Neural progenitor cell (in vitro differentiated cells): ENCODE results near the gene ADAMTS3.

ENCODE experiments used
- EZH2phosphoT487 ChIP-seq: fragments of 200-600 bp; sonication (generic); IDR thresholded peaks from 2 replicates; pipeline ENCODE4 v1.6.1; 2017; ENCODE audit warnings: antibody characterized with exemption
- TF ChIP-seq, protein P1 (sequence below): fragments of 200-600 bp; sonication (generic); IDR thresholded peaks from 2 replicates; pipeline ENCODE4 v1.5.1; 2017; ENCODE audit warnings: antibody characterized with exemption, mild to moderate bottlenecking

DNA sequence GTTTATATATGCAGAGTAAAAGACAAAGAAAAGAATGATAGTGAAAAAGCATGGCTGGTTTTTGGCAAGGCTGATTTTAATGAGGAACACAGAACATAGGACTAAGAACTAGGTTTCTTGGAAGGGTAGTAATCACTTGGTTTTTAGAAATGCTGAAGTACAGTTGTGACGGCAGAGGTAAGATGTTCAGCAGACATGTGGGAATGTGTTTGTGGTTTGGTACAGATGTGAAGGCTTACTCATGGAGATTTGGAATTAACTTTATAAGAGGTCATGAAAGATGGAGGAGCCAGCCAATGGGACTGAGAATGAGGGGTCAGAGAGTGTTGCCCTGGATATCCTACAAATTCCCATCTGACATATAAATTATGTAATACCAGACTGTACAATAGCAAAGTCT lies 293.6 kb downstream of the ADAMTS3 start:
- TF ChIP-seq, protein P1, sequence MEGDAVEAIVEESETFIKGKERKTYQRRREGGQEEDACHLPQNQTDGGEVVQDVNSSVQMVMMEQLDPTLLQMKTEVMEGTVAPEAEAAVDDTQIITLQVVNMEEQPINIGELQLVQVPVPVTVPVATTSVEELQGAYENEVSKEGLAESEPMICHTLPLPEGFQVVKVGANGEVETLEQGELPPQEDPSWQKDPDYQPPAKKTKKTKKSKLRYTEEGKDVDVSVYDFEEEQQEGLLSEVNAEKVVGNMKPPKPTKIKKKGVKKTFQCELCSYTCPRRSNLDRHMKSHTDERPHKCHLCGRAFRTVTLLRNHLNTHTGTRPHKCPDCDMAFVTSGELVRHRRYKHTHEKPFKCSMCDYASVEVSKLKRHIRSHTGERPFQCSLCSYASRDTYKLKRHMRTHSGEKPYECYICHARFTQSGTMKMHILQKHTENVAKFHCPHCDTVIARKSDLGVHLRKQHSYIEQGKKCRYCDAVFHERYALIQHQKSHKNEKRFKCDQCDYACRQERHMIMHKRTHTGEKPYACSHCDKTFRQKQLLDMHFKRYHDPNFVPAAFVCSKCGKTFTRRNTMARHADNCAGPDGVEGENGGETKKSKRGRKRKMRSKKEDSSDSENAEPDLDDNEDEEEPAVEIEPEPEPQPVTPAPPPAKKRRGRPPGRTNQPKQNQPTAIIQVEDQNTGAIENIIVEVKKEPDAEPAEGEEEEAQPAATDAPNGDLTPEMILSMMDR: no peak
- TF ChIP-seq EZH2phosphoT487: no peak
